Measurements from ENCODE around the gene RAF1. TPM values are rescaled to one million over a fixed set of nuclear protein-coding genes. Genes with fewer than 3 reads are reported as not detected.

Gene RAF1
- total and polyA plus RNA-seq, 9 of the 15 experiments (the other 6 are each of a cell fraction or from before 2014, with no cell fraction given): 28.0 to 183 (median 85.6) TPM

DNA sequence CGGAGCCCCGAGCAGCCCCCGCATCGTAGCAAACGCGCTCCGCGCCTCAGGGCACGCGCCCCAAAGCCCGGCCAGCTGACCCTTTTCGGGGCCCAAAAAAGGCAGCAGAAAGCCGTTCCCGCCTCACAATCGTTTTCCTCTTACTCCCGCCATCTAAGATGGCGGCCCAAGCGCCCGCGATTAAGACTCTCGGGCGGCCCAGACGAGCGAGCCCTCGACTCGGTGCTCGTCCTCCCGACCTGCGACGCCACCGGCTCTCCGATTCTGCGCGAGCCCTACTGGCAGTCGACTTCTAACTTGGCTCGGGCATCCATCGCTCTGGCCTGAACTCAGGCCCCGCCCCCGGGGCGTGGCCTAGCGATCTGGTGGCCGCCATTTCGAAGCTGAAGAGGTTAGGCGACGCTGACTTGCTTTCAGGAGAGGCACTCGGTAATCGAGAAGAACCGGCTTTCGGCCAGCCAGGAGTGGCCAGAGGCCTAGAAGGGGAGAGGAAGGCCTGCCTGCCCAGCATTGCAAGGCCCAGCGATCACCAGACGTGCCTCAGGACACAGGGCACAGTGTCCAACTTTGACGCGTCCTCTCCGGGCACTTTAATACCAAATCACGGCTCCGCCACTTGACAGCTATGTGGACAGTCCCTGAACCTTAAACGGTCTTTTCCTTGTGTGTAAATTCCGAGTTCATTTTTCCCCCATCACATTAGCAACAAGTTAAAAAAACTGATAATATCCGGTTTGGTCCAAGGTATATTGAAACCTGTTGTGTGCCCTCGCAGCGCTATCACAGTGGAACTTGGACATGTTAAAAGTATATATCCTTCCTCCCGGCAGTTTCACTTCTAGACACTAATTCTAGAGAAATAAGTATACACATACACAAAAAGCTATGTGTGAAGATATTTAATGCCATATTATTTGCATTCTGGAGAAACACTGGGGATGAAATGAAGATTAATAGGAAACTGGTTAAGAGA lies at the start of gene RAF1 (continued):
- TF ChIP-seq, protein P1, sequence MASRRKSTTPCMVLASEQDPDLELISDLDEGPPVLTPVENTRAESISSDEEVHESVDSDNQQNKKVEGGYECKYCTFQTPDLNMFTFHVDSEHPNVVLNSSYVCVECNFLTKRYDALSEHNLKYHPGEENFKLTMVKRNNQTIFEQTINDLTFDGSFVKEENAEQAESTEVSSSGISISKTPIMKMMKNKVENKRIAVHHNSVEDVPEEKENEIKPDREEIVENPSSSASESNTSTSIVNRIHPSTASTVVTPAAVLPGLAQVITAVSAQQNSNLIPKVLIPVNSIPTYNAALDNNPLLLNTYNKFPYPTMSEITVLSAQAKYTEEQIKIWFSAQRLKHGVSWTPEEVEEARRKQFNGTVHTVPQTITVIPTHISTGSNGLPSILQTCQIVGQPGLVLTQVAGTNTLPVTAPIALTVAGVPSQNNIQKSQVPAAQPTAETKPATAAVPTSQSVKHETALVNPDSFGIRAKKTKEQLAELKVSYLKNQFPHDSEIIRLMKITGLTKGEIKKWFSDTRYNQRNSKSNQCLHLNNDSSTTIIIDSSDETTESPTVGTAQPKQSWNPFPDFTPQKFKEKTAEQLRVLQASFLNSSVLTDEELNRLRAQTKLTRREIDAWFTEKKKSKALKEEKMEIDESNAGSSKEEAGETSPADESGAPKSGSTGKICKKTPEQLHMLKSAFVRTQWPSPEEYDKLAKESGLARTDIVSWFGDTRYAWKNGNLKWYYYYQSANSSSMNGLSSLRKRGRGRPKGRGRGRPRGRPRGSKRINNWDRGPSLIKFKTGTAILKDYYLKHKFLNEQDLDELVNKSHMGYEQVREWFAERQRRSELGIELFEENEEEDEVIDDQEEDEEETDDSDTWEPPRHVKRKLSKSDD (conservative IDR thresholded peaks at IDR 0.05; ENCODE audit: low read length): peak; percentile 89; the same call in 1 of the 2 replicates
- TF ChIP-seq TBL1XR1 (IDR thresholded peaks at IDR 0.05; ENCODE audit: low read length in 2 of 2) (peak in 1 of 2 experiments; percentile 50; a peak in 2 of 4 replicates), NCOA4 (IDR thresholded peaks at IDR 0.05; ENCODE audit: partially characterized antibody) (peak; percentile 88), ARID1B (IDR thresholded peaks at IDR 0.05) (peak; percentile 39; the same call in 1 of the 2 replicates), POLR2H (tag; IDR thresholded peaks at IDR 0.05; ENCODE audit: low read depth) (peak; percentile 94), ZNF24 (IDR thresholded peaks at IDR 0.05) (peak; percentile 17; the same call in 1 of the 2 replicates)
- TF ChIP-seq, protein P2, sequence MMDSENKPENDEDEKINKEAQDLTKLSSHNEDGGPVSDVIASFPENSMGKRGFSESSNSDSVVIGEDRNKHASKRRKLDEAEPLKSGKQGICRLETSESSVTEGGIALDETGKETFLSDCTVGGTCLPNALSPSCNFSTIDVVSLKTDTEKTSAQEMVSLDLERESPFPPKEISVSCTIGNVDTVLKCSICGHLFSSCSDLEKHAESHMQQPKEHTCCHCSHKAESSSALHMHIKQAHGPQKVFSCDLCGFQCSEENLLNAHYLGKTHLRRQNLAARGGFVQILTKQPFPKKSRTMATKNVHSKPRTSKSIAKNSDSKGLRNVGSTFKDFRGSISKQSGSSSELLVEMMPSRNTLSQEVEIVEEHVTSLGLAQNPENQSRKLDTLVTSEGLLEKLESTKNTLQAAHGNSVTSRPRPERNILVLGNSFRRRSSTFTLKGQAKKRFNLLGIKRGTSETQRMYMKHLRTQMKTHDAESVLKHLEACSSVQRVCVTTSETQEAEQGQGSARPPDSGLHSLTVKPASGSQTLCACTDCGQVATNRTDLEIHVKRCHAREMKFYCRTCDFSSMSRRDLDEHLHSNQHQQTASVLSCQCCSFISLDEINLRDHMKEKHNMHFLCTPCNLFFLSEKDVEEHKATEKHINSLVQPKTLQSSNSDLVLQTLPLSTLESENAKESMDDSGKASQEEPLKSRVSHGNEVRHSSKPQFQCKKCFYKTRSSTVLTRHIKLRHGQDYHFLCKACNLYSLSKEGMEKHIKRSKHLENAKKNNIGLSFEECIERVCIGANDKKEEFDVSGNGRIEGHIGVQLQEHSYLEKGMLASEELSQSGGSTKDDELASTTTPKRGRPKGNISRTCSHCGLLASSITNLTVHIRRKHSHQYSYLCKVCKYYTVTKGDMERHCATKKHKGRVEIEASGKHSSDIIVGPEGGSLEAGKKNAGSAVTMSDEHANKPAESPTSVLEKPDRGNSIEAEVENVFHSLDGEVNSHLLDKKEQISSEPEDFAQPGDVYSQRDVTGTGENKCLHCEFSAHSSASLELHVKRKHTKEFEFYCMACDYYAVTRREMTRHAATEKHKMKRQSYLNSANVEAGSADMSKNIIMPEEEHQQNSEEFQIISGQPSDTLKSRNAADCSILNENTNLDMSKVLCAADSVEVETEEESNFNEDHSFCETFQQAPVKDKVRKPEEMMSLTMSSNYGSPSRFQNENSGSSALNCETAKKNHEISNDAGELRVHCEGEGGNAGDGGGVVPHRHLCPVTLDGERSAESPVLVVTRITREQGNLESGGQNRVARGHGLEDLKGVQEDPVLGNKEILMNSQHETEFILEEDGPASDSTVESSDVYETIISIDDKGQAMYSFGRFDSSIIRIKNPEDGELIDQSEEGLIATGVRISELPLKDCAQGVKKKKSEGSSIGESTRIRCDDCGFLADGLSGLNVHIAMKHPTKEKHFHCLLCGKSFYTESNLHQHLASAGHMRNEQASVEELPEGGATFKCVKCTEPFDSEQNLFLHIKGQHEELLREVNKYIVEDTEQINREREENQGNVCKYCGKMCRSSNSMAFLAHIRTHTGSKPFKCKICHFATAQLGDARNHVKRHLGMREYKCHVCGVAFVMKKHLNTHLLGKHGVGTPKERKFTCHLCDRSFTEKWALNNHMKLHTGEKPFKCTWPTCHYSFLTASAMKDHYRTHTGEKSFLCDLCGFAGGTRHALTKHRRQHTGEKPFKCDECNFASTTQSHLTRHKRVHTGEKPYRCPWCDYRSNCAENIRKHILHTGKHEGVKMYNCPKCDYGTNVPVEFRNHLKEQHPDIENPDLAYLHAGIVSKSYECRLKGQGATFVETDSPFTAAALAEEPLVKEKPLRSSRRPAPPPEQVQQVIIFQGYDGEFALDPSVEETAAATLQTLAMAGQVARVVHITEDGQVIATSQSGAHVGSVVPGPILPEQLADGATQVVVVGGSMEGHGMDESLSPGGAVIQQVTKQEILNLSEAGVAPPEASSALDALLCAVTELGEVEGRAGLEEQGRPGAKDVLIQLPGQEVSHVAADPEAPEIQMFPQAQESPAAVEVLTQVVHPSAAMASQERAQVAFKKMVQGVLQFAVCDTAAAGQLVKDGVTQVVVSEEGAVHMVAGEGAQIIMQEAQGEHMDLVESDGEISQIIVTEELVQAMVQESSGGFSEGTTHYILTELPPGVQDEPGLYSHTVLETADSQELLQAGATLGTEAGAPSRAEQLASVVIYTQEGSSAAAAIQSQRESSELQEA (IDR thresholded peaks at IDR 0.05; ENCODE audit: low read depth): peak; percentile 65
- TF ChIP-seq, protein P3, sequence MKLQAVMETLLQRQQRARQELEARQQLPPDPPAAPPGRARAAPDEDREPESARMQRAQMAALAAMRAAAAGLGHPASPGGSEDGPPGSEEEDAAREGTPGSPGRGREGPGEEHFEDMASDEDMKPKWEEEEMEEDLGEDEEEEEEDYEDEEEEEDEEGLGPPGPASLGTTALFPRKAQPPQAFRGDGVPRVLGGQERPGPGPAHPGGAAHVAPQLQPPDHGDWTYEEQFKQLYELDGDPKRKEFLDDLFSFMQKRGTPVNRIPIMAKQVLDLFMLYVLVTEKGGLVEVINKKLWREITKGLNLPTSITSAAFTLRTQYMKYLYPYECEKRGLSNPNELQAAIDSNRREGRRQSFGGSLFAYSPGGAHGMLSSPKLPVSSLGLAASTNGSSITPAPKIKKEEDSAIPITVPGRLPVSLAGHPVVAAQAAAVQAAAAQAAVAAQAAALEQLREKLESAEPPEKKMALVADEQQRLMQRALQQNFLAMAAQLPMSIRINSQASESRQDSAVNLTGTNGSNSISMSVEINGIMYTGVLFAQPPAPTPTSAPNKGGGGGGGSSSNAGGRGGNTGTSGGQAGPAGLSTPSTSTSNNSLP (IDR thresholded peaks at IDR 0.05; ENCODE audit: borderline replicate concordance, low read depth, low read length): peak; percentile 45; the same call in 1 of the 2 replicates
- TF ChIP-seq, protein P4, sequence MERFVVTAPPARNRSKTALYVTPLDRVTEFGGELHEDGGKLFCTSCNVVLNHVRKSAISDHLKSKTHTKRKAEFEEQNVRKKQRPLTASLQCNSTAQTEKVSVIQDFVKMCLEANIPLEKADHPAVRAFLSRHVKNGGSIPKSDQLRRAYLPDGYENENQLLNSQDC (CRISPR knock-in tag; IDR thresholded peaks at IDR 0.05): 0 out of 2 replicates have a peak, but pooled peaks have one; percentile 78
- TF ChIP-seq, protein P5, sequence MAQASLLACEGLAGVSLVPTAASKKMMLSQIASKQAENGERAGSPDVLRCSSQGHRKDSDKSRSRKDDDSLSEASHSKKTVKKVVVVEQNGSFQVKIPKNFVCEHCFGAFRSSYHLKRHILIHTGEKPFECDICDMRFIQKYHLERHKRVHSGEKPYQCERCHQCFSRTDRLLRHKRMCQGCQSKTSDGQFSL (CRISPR knock-in tag; IDR thresholded peaks at IDR 0.05): peak; percentile 62; the same call in 1 of the 2 replicates
- TF ChIP-seq, protein P5 (tag; IDR thresholded peaks at IDR 0.05): no peak

Measured in K562 (cell line).